RWPE1 (cell line): ENCODE measurements around the gene SNAP91.
A peak's percentile ranks its signal among the peaks of the same experiment; 100 is the strongest.
"Not testable (repeated sequence)": the region's sequence is repeated elsewhere in the genome, so short reads cannot be mapped to it uniquely, and the experiment has no call there.

Experiments used
- CTCF ChIA-PET: fragments of 350-600 bp; sonication (Branson Sonifier 250); formaldehyde crosslinking; extraction: SDS; loops from one replicate; lab custom pipeline; 2021; lab: Yijun Ruan, JAX
- POLR2A ChIA-PET: fragments of 400-600 bp; formaldehyde crosslinking; extraction: SDS; loops from one replicate; lab custom pipeline; 2020; ENCODE audit warnings: antibody characterized with exemption; ENCODE audit not compliant: low non-redundant PET; lab: Yijun Ruan, JAX
- DNase-seq: peaks from one replicate; pipeline ENCODE4 v3.0.0; 2012; ENCODE audit warnings: low spot score
- H3K27ac ChIP-seq: fragments of 450-650 bp; 2 replicates; pipeline ENCODE4 v1.5.1; 2017
- CTCF ChIP-seq: fragments of 450-650 bp; conservative IDR thresholded peaks from 2 replicates; pipeline ENCODE4 v1.5.1; 2017; ENCODE audit warnings: low read depth, mild to moderate bottlenecking

Gene SNAP91

DNA sequence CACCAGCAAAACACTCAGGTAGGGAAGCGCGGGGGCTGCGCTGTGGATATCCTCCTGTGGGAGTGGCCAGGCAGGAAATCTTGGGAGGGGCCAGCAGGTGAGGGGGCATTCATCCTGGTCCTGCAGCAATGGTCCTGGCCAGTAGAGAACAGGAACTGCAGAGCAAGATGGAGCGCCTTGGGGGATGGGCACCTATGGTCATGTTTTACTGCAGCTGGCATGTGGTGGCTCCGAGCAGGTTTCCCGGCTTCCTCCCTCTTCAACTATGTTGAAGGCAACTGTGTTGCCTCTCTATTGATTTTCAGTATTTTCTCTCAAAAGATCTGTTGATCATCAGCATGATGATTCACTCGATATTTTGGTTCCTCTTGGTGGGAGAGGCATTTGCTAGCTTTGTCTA lies 70.9 kb downstream of the SNAP91 start:
- DNase-seq = no peak
- ChIA-PET CTCF (no interaction called here), POLR2A (no interaction called here)
- H3K27ac ChIP-seq = no peak overlapping the region
- no peak for TF ChIP-seq CTCF

DNA sequence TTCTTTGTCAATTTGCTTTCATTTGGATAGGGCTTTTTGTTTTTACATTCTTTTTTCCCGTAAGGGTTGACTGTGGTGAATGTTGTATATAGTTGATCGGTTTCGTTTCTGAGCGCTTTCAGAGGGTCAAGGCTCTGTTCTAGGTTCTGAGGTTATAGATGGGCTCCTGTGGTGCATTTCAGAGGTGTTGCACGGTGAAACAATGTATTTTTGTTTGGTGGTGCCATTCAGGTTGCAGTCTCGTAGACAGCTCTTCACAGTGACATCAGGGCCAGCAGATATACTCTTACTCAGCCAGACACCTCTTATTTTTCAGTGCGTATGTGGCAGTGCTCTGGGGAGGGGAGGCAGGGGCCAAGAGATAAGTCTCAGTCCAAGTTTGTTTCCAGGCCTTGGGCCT lies 72.1 kb downstream of the SNAP91 start:
- DNase-seq = no peak
- CTCF ChIA-PET = no interaction called here
- TF ChIP-seq CTCF = no peak
- no peak overlapping the region for H3K27ac ChIP-seq
- POLR2A ChIA-PET = no interaction called here

DNA sequence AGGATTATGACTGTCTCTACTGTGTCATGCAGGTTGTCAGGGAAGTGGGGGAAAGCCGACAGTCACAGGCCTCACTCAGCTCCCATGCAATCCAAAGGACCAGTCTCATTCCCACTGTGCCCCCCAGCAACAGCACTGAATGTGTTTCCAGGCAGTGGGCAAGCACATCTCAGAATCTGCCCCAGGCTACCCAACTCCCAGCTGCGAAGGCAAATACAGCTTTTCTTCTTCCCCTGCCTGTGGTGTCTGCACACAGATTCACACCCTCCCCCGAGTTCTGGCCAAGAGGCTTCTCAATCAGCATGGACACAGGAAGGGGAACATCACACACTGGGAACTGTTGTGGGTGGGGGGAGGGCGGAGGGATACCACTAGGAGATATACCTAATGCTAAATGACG lies 75.3 kb downstream of the SNAP91 start:
- TF ChIP-seq CTCF = no peak
- DNase-seq = no peak
- POLR2A ChIA-PET = no interaction called here
- no peak overlapping the region for H3K27ac ChIP-seq
- CTCF ChIA-PET = no interaction called here

DNA sequence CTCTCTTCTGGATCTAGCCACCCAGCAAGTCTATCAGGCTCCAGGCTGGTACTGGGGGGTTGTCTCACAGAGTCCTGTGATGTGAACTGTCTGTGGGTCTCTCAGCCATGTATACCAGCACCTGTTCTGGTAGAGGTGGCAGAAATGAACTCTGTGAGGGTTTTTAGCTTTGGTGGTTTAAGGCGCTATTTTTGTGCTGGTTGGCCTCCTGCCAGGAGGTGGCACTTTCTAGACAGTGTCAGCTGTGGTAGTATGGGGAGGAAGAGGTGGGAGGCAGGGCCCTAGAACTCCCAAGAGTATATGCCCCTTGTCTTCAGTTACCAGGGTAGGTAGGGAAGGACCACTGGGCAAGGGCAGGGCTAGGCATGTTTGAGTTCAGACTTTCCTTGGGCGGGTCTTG lies 75.8 kb downstream of the SNAP91 start:
- ChIA-PET POLR2A (no interaction called here), CTCF (no interaction called here)
- DNase-seq = no peak
- no peak overlapping the region for H3K27ac ChIP-seq
- TF ChIP-seq CTCF = no peak

GRCh38 chr6:83629908-83630307 lies 79.0 kb downstream of the SNAP91 start:
- CTCF ChIA-PET, H3K27ac ChIP-seq, POLR2A ChIA-PET, DNase-seq: not testable (repeated sequence)

GRCh38 chr6:83615025-83615999 lies 93.6 kb downstream of the SNAP91 start:
- no peak overlapping the region for H3K27ac ChIP-seq
- ChIA-PET CTCF (interaction anchor here (0.6 to 1.5 kb wide), 6 partner anchors 14 to 661 kb away, joined by 3 to 5 read pairs (median 3); no protein-coding TSS in a partner anchor), POLR2A (interaction anchor here (0.6 kb wide), 1 partner anchor 245 kb away, joined by 3 read pairs; no protein-coding TSS in a partner anchor)
- peak; percentile 56 for TF ChIP-seq CTCF
- DNase-seq = peak; percentile 21

- ChIA-PET CTCF (no interaction called here), POLR2A (no interaction called here)
- TF ChIP-seq CTCF = no peak
- no peak for DNase-seq
- H3K27ac ChIP-seq = no peak overlapping the region
Measured at GRCh38 chr6:83613378-83613777, 95.5 kb downstream of the SNAP91 start.
